Ishikawa (cell line): ENCODE data around the gene BRWD1.

Experiments
- CEBPB ChIP-seq: IDR thresholded peaks from 2 replicates; pipeline ENCODE4 v1.6.1; 2012
- EGR1 ChIP-seq: IDR thresholded peaks from 2 replicates; pipeline ENCODE4 v1.6.1; 2012
- EP300 ChIP-seq: IDR thresholded peaks from 2 replicates; pipeline ENCODE4 v1.6.1; 2012; ENCODE audit warnings: borderline replicate concordance
- MAX ChIP-seq: IDR thresholded peaks from 2 replicates; pipeline ENCODE4 v1.6.1; 2012
- RAD21 ChIP-seq: IDR thresholded peaks from 2 replicates; pipeline ENCODE4 v1.6.1; 2012; ENCODE audit warnings: low read depth
- TCF12 ChIP-seq: IDR thresholded peaks from 2 replicates; pipeline ENCODE4 v1.6.1; 2012; ENCODE audit warnings: low read depth
- TEAD4 ChIP-seq: IDR thresholded peaks from 2 replicates; pipeline ENCODE4 v1.6.1; 2012
- YY1 ChIP-seq: IDR thresholded peaks from 2 replicates; pipeline ENCODE4 v1.6.1; 2012; ENCODE audit warnings: low read depth
- TF ChIP-seq, protein P1 (sequence below): IDR thresholded peaks from 2 replicates; pipeline ENCODE4 v1.6.1; 2012; ENCODE audit warnings: low read depth, mild to moderate bottlenecking

GRCh38 chr21:39281207-39281606, 32.2 kb downstream of the BRWD1 start:
- TF ChIP-seq YY1: no peak
- TF ChIP-seq CEBPB: no peak
- TF ChIP-seq, protein P1, sequence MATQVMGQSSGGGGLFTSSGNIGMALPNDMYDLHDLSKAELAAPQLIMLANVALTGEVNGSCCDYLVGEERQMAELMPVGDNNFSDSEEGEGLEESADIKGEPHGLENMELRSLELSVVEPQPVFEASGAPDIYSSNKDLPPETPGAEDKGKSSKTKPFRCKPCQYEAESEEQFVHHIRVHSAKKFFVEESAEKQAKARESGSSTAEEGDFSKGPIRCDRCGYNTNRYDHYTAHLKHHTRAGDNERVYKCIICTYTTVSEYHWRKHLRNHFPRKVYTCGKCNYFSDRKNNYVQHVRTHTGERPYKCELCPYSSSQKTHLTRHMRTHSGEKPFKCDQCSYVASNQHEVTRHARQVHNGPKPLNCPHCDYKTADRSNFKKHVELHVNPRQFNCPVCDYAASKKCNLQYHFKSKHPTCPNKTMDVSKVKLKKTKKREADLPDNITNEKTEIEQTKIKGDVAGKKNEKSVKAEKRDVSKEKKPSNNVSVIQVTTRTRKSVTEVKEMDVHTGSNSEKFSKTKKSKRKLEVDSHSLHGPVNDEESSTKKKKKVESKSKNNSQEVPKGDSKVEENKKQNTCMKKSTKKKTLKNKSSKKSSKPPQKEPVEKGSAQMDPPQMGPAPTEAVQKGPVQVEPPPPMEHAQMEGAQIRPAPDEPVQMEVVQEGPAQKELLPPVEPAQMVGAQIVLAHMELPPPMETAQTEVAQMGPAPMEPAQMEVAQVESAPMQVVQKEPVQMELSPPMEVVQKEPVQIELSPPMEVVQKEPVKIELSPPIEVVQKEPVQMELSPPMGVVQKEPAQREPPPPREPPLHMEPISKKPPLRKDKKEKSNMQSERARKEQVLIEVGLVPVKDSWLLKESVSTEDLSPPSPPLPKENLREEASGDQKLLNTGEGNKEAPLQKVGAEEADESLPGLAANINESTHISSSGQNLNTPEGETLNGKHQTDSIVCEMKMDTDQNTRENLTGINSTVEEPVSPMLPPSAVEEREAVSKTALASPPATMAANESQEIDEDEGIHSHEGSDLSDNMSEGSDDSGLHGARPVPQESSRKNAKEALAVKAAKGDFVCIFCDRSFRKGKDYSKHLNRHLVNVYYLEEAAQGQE: no peak
- TF ChIP-seq EP300: no peak
- TF ChIP-seq TCF12: no peak
- no peak for TF ChIP-seq RAD21
- no peak for TF ChIP-seq TEAD4
- TF ChIP-seq MAX: no peak
- no peak for TF ChIP-seq EGR1
